Mucosa of stomach (tissue), 1 donor: ENCODE results near the gene USP38.
"Not testable (repeated sequence)": the region's sequence is repeated elsewhere in the genome, so short reads cannot be mapped to it uniquely, and the experiment has no call there.

Experiments
- H3K27me3 ChIP-seq: one replicate; pipeline ENCODE4 v1.7.0; 2013; ENCODE audit warnings: mild to moderate bottlenecking, low read length; ENCODE audit not compliant: control insufficient read depth, insufficient read depth
- H3K36me3 ChIP-seq: one replicate; pipeline ENCODE4 v1.7.0; 2013; ENCODE audit warnings: low read length; ENCODE audit not compliant: control insufficient read depth, insufficient read depth
- H3K4me1 ChIP-seq: one replicate; pipeline ENCODE4 v1.7.0; 2013; ENCODE audit warnings: mild to moderate bottlenecking, low read length; ENCODE audit not compliant: control insufficient read depth, insufficient read depth
- H3K4me3 ChIP-seq: one replicate; pipeline ENCODE4 v1.7.0; 2013; ENCODE audit warnings: low read length
- H3K9ac ChIP-seq: one replicate; pipeline ENCODE4 v1.7.0; 2013; ENCODE audit warnings: mild to moderate bottlenecking, low read length, moderate library complexity
- H3K9me3 ChIP-seq: one replicate; pipeline ENCODE4 v1.7.0; 2013; ENCODE audit warnings: mild to moderate bottlenecking, low read length, moderate library complexity; ENCODE audit not compliant: control insufficient read depth
- donor health status: Pancreatic carcinoma.

Gene USP38

GRCh38 chr4:143225167-143225566, 40.5 kb downstream of the USP38 start:
- no peaks in the 10 kb centered on the region for H3K9me3 ChIP-seq
- H3K9ac ChIP-seq = no peak overlapping the region
- H3K27me3 ChIP-seq = no peaks in the 10 kb centered on the region
- H3K4me3 ChIP-seq = no peak overlapping the region
- H3K36me3 ChIP-seq = peaks cover 5% of the 10 kb centered on the region
- no peaks in the 10 kb centered on the region for H3K4me1 ChIP-seq

- Histone ChIP-seq H3K4me3 (no peak overlapping the region), H3K27me3 (no peaks in the 10 kb centered on the region), H3K4me1 (peaks cover 7% of the 10 kb centered on the region), H3K9ac (no peak overlapping the region), H3K9me3 (no peaks in the 10 kb centered on the region), H3K36me3 (no peaks in the 10 kb centered on the region)
These were observed 46.0 kb downstream of the USP38 start for GRCh38 chr4:143230683-143231082.

- Histone ChIP-seq H3K4me1 (peaks cover 7% of the 10 kb centered on the region), H3K9me3 (no peaks in the 10 kb centered on the region), H3K27me3 (no peaks in the 10 kb centered on the region), H3K4me3 (no peak overlapping the region), H3K9ac (no peak overlapping the region), H3K36me3 (no peaks in the 10 kb centered on the region)
These were observed 47.6 kb downstream of the USP38 start for GRCh38 chr4:143232277-143232676.

DNA sequence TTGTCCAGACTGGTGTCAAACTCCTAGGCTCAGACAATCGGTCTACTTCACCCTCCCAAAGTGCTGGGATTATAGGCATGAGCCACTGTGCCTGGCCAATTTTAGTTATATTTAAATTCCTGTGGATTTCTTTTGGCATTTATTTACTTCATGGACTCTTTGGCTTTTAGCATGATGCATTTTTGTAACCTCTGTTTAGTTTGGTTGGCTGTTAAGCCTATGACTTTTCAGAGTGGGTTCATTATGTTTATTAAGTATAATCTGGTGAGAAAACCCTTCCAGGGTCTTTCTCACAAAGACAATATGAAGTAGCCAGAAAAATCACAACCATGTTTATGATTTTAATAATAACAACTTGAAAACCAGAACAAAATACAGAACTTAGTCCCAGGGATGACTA, 49.4 kb downstream of the USP38 start:
- Histone ChIP-seq H3K27me3 (no peaks in the 10 kb centered on the region), H3K9ac (no peak overlapping the region), H3K4me3 (no peak overlapping the region), H3K4me1 (peaks cover 7% of the 10 kb centered on the region), H3K9me3 (no peaks in the 10 kb centered on the region), H3K36me3 (no peaks in the 10 kb centered on the region)

DNA sequence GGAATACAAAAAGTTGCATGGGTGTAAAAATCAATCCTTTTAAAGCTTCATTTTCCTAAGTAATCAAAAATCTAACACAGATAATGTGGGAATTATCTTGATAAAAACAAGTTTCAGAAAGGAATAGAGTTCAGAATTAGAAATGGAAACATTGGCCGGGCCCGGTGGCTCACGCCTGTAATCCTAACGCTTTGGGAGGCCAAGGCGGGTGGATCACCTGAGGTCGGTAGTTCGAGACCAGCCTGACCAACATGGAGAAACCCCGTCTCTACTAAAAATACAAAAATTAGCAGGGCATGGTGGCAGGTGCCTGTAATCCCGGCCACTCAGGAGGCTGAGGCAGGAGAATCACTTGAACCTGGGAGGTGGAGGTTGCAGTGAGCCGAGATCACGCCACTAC, 52.5 kb downstream of the USP38 start:
- H3K27me3 ChIP-seq, H3K9ac ChIP-seq, H3K4me1 ChIP-seq, H3K4me3 ChIP-seq, H3K36me3 ChIP-seq, H3K9me3 ChIP-seq: not testable (repeated sequence)

GRCh38 chr4:143240939-143241679, 56.4 kb downstream of the USP38 start:
- Histone ChIP-seq H3K4me3 (no peak overlapping the region), H3K9me3 (no peaks in the 10 kb centered on the region), H3K36me3 (no peaks in the 10 kb centered on the region), H3K9ac (no peak overlapping the region), H3K4me1 (no peaks in the 10 kb centered on the region), H3K27me3 (no peaks in the 10 kb centered on the region)

- Histone ChIP-seq H3K9ac (no peak overlapping the region), H3K9me3 (no peaks in the 10 kb centered on the region), H3K36me3 (no peaks in the 10 kb centered on the region), H3K4me3 (no peak overlapping the region), H3K27me3 (no peaks in the 10 kb centered on the region), H3K4me1 (no peaks in the 10 kb centered on the region)
These were observed 57.2 kb downstream of the USP38 start for GRCh38 chr4:143241892-143242291.

DNA sequence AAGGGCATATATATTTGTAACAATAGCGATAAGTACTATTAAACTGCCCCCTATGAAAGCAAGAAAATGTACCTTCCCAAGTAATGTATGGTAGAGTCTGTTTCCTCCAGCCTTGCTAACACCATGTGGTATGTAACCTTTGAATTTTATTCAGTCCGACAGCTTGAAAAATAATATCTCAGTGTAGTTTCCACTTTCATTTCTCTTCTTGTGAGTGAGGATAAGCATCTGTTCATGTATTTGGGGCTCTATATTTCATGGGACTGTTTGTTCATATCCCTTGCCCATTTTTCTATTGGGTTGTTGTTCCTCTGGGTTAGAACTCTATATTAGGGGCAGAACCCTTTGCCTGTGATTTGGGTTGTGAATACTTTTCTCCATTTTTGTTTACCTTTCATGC, 58.3 kb downstream of the USP38 start:
- Histone ChIP-seq H3K4me1 (no peaks in the 10 kb centered on the region), H3K27me3 (no peaks in the 10 kb centered on the region), H3K9ac (no peak overlapping the region), H3K36me3 (no peaks in the 10 kb centered on the region), H3K9me3 (no peaks in the 10 kb centered on the region), H3K4me3 (no peak overlapping the region)

DNA sequence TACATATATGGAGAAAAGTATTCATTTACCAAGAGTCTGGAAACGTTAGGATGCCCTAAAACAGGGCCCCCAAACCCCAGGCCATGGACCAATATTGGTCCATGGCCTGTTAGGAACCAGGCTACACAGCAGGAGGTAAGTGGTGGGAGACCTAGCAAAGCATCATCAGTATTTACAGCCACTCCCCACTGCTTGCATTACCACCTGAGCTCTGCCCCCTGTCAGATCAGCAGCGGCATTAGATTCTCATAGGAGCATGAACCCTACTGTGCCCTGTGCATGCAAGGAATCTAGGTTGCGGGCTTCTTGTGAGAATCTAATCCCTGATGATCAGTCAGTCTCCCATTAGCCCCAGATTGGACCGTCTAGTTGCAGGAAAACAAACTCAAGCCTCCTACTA, 62.3 kb downstream of the USP38 start:
- Histone ChIP-seq H3K4me1 (no peaks in the 10 kb centered on the region), H3K4me3 (no peak overlapping the region), H3K9me3 (no peaks in the 10 kb centered on the region), H3K36me3 (no peaks in the 10 kb centered on the region), H3K27me3 (no peaks in the 10 kb centered on the region), H3K9ac (no peak overlapping the region)

DNA sequence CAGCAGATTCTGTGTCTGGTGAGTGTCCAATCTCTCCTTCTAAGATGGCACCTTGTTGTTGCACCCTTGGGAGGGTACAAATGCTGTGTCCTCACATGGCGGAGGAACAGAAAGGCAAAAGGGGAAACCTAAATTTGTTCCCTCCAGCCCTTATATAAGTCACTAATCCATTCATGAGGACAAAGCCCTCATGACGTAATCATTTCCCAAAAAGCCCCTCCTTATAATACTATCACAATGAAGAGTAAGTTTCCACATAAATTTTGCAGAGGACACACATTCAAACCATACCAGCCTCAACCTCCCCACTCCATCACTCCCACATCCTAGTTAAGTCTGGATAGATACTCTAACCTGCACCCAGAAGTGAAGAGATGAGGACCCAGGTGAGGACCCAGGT, 63.1 kb downstream of the USP38 start:
- H3K4me3 ChIP-seq = no peak overlapping the region
- no peaks in the 10 kb centered on the region for H3K4me1 ChIP-seq
- H3K9me3 ChIP-seq = no peaks in the 10 kb centered on the region
- H3K36me3 ChIP-seq = no peaks in the 10 kb centered on the region
- no peaks in the 10 kb centered on the region for H3K27me3 ChIP-seq
- H3K9ac ChIP-seq = no peak overlapping the region

DNA sequence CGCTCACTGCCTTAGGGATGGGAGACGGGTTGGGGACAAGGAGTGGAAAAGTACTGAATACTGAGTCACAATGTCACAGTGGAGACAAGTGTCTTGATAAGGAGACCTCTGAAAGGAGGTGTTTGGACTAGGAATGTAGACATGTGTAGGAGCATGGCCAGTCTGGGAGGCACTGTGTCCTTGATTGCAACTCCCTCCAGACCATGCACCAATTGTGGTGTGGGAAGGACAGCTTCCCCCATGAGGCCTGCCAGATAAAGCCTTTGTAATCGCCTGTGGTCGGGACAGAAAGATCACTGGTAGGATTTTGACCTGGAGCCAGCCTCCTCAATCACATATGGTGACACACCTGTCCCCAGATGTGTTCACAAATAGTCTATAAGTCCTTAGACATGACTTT, 64.1 kb downstream of the USP38 start:
- Histone ChIP-seq H3K9me3 (no peaks in the 10 kb centered on the region), H3K27me3 (no peaks in the 10 kb centered on the region), H3K4me1 (no peaks in the 10 kb centered on the region), H3K9ac (no peak overlapping the region), H3K4me3 (no peak overlapping the region), H3K36me3 (no peaks in the 10 kb centered on the region)

- no peaks in the 10 kb centered on the region for H3K27me3 ChIP-seq
- no peak overlapping the region for H3K9ac ChIP-seq
- no peak overlapping the region for H3K4me3 ChIP-seq
- no peaks in the 10 kb centered on the region for H3K9me3 ChIP-seq
- no peaks in the 10 kb centered on the region for H3K36me3 ChIP-seq
- no peaks in the 10 kb centered on the region for H3K4me1 ChIP-seq
These were observed 65.9 kb downstream of the USP38 start for GRCh38 chr4:143250617-143251016.

- Histone ChIP-seq H3K27me3 (no peaks in the 10 kb centered on the region), H3K9ac (no peak overlapping the region), H3K36me3 (no peaks in the 10 kb centered on the region), H3K4me3 (no peak overlapping the region), H3K4me1 (no peaks in the 10 kb centered on the region), H3K9me3 (no peaks in the 10 kb centered on the region)
These were observed 66.6 kb downstream of the USP38 start for GRCh38 chr4:143251348-143251747.
